GM12891 (cell line): ENCODE results near the gene GRB14.
"Not testable (repeated sequence)": the region's sequence is repeated elsewhere in the genome, so short reads cannot be mapped to it uniquely, and the experiment has no call there.

Source experiments
- PAX5 ChIP-seq: IDR thresholded peaks from 2 replicates; pipeline ENCODE4 v1.6.1; 2011; ENCODE audit warnings: low read length, moderate library complexity, mild to moderate bottlenecking; ENCODE audit not compliant: insufficient read depth, severe bottlenecking
- POLR2A ChIP-seq: IDR thresholded peaks from 2 replicates; pipeline ENCODE4 v1.6.1; 2011; ENCODE audit warnings: low read depth, low read length, control low read depth
- POLR2AphosphoS5 ChIP-seq: IDR thresholded peaks from 2 replicates; pipeline ENCODE4 v1.6.1; 2011; ENCODE audit warnings: low read depth, low read length, control low read depth
- POU2F2 ChIP-seq: IDR thresholded peaks from 2 replicates; pipeline ENCODE4 v1.6.1; 2011; ENCODE audit warnings: low read depth, mild to moderate bottlenecking, control low read depth, low read length, moderate library complexity
- SPI1 ChIP-seq: IDR thresholded peaks from 2 replicates; pipeline ENCODE4 v1.6.1; 2011; ENCODE audit warnings: low read depth, low read length, control low read depth
- TAF1 ChIP-seq: IDR thresholded peaks from 2 replicates; pipeline ENCODE4 v1.6.1; 2011; ENCODE audit warnings: low read depth, low read length, control low read depth

DNA sequence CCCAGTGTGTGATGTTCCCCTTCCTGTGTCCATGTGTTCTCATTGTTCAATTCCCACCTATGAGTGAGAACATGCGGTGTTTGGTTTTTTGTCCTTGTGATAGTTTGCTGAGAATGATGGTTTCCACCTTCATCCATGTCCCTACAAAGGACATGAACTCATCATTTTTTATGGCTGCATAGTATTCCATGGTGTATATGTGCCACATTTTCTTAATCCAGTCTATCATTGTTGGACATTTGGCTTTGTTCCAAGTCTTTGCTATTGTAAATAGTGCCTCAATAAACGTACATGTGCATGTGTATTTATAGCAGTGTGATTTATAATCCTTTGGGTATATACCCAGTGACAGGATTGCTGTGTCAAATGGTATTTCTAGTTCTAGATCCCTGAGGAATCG lies 7.0 kb upstream of the GRB14 start:
- TF ChIP-seq POLR2A, TAF1, POLR2AphosphoS5, POU2F2, PAX5, SPI1: not testable (repeated sequence)
